ES-I3 (cell line): ENCODE measurements around the gene THSD4.

ENCODE experiments used
- H3K36me3 ChIP-seq: 2 replicates; pipeline ENCODE4 v1.6.1; 2013; ENCODE audit warnings: mild to moderate bottlenecking, low read length, control low read depth, moderate library complexity; ENCODE audit not compliant: insufficient read depth
- H3K4me1 ChIP-seq: 2 replicates; pipeline ENCODE4 v1.6.1; 2013; ENCODE audit warnings: mild to moderate bottlenecking, control low read depth, low read length; ENCODE audit not compliant: insufficient read depth
- H3K9ac ChIP-seq: 2 replicates; pipeline ENCODE4 v1.6.1; 2013; ENCODE audit warnings: low read depth, mild to moderate bottlenecking, low read length, moderate library complexity
- H3K9me3 ChIP-seq: 2 replicates; pipeline ENCODE4 v1.6.1; 2013; ENCODE audit warnings: mild to moderate bottlenecking, low read length, moderate library complexity; ENCODE audit not compliant: control insufficient read depth, insufficient read depth

THSD4 gene

GRCh38 chr15:71758711-71759110 is 643.4 kb downstream of the THSD4 start:
- H3K9me3 ChIP-seq: peaks cover 13% of the 10 kb centered on the region
- no peak overlapping the region for H3K9ac ChIP-seq
- H3K36me3 ChIP-seq: no peaks in the 10 kb centered on the region
- H3K4me1 ChIP-seq: no peaks in the 10 kb centered on the region

GRCh38 chr15:71760852-71761251 is 645.6 kb downstream of the THSD4 start:
- peaks cover 13% of the 10 kb centered on the region for H3K9me3 ChIP-seq
- no peaks in the 10 kb centered on the region for H3K36me3 ChIP-seq
- H3K4me1 ChIP-seq: no peaks in the 10 kb centered on the region
- no peak overlapping the region for H3K9ac ChIP-seq

- Histone ChIP-seq H3K9ac (no peak overlapping the region), H3K4me1 (no peaks in the 10 kb centered on the region)
These were observed 646.4 kb downstream of the THSD4 start for GRCh38 chr15:71761649-71762048.

GRCh38 chr15:71768184-71768583 is 652.9 kb downstream of the THSD4 start:
- no peak overlapping the region for H3K9ac ChIP-seq
- no peaks in the 10 kb centered on the region for H3K4me1 ChIP-seq
- no peaks in the 10 kb centered on the region for H3K36me3 ChIP-seq
- no peaks in the 10 kb centered on the region for H3K9me3 ChIP-seq

More at GRCh38 chr15:71761649-71762048, 646.4 kb downstream of the THSD4 start:
- H3K9me3 ChIP-seq: peaks cover 13% of the 10 kb centered on the region
- no peaks in the 10 kb centered on the region for H3K36me3 ChIP-seq

GRCh38 chr15:71773206-71773859 is 658.1 kb downstream of the THSD4 start:
- no peaks in the 10 kb centered on the region for H3K9me3 ChIP-seq
- no peaks in the 10 kb centered on the region for H3K4me1 ChIP-seq
- no peak overlapping the region for H3K9ac ChIP-seq
- H3K36me3 ChIP-seq: no peaks in the 10 kb centered on the region

GRCh38 chr15:71775856-71776255 is 660.6 kb downstream of the THSD4 start:
- no peaks in the 10 kb centered on the region for H3K9me3 ChIP-seq
- H3K9ac ChIP-seq: no peak overlapping the region
- H3K36me3 ChIP-seq: no peaks in the 10 kb centered on the region
- H3K4me1 ChIP-seq: 0 out of 2 replicates have a peak, but pooled peaks cover 6% of the 10 kb centered on the region

- Histone ChIP-seq H3K9ac (no peak overlapping the region), H3K36me3 (no peaks in the 10 kb centered on the region)
These were observed 661.0 kb downstream of the THSD4 start for GRCh38 chr15:71776304-71776703.

GRCh38 chr15:71777216-71777943 is 662.1 kb downstream of the THSD4 start:
- 0 out of 2 replicates have a peak, but pooled peaks cover 6% of the 10 kb centered on the region for H3K4me1 ChIP-seq
- no peak overlapping the region for H3K9ac ChIP-seq
- no peaks in the 10 kb centered on the region for H3K9me3 ChIP-seq
- no peaks in the 10 kb centered on the region for H3K36me3 ChIP-seq

More at GRCh38 chr15:71776304-71776703, 661.0 kb downstream of the THSD4 start:
- Histone ChIP-seq H3K9me3 (no peaks in the 10 kb centered on the region), H3K4me1 (0 out of 2 replicates have a peak, but pooled peaks cover 6% of the 10 kb centered on the region)

- H3K4me1 ChIP-seq: 0 out of 2 replicates have a peak, but pooled peaks cover 6% of the 10 kb centered on the region
- no peaks in the 10 kb centered on the region for H3K36me3 ChIP-seq
- no peak overlapping the region for H3K9ac ChIP-seq
- no peaks in the 10 kb centered on the region for H3K9me3 ChIP-seq
These were observed 664.0 kb downstream of the THSD4 start for GRCh38 chr15:71779073-71779797.

- Histone ChIP-seq H3K36me3 (no peaks in the 10 kb centered on the region), H3K9ac (no peak overlapping the region), H3K9me3 (no peaks in the 10 kb centered on the region)
These were observed 665.1 kb downstream of the THSD4 start for GRCh38 chr15:71780115-71780976.

GRCh38 chr15:71781179-71781964 is 666.1 kb downstream of the THSD4 start:
- Histone ChIP-seq H3K4me1 (0 out of 2 replicates have a peak, but pooled peaks cover 6% of the 10 kb centered on the region), H3K9ac (no peak overlapping the region), H3K36me3 (no peaks in the 10 kb centered on the region), H3K9me3 (no peaks in the 10 kb centered on the region)

More at GRCh38 chr15:71780115-71780976, 665.1 kb downstream of the THSD4 start:
- H3K4me1 ChIP-seq: 0 out of 2 replicates have a peak, but pooled peaks cover 6% of the 10 kb centered on the region

- H3K9ac ChIP-seq: no peak overlapping the region
- H3K36me3 ChIP-seq: no peaks in the 10 kb centered on the region
- no peaks in the 10 kb centered on the region for H3K9me3 ChIP-seq
- 0 out of 2 replicates have a peak, but pooled peaks cover 6% of the 10 kb centered on the region for H3K4me1 ChIP-seq
These were observed 666.6 kb downstream of the THSD4 start for GRCh38 chr15:71781965-71782265.

GRCh38 chr15:71782422-71783165 is 667.3 kb downstream of the THSD4 start:
- Histone ChIP-seq H3K4me1 (0 out of 2 replicates have a peak, but pooled peaks cover 6% of the 10 kb centered on the region), H3K9me3 (no peaks in the 10 kb centered on the region), H3K9ac (no peak overlapping the region), H3K36me3 (no peaks in the 10 kb centered on the region)
